GM12865 (cell line): ENCODE results near the gene GNAL.

Experiments used
- DNase-seq: peaks from one replicate; pipeline ENCODE4 v3.0.0; 2010; ENCODE audit warnings: low read depth
- H3K4me3 ChIP-seq: 2 replicates; pipeline ENCODE4 v1.5.1; 2011; ENCODE audit warnings: mild to moderate bottlenecking, low read depth, low read length, control low read depth
- TF ChIP-seq, protein P1 (sequence below): IDR thresholded peaks from 2 replicates; pipeline ENCODE4 v1.5.1; 2011; ENCODE audit warnings: low read length, control low read depth, low read depth, inconsistent platforms; ENCODE audit not compliant: insufficient read depth; ENCODE audit errors: missing control alignments

Gene GNAL

DNA sequence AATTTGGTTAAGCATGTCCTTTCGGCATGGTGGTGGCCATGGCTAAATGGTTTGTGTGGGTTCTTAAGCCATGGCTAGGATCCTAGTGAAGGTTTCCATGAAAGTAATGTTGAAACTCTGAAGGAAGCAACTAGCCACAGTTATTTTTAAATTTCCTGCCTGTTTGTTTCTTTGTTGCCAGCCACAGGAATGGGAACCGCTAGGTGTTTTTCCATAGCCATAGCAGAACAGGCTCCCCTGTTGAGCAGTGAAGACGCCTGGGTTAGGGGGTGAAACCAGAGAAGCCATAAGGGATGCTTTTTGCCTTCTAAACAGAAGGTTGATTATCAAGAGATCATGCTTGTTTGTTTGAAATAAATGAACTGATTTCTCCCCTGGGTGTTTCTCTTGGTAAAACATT, 102.1 kb downstream of the GNAL start:
- no peak overlapping the region for H3K4me3 ChIP-seq
- no peak for DNase-seq
- TF ChIP-seq, protein P1, sequence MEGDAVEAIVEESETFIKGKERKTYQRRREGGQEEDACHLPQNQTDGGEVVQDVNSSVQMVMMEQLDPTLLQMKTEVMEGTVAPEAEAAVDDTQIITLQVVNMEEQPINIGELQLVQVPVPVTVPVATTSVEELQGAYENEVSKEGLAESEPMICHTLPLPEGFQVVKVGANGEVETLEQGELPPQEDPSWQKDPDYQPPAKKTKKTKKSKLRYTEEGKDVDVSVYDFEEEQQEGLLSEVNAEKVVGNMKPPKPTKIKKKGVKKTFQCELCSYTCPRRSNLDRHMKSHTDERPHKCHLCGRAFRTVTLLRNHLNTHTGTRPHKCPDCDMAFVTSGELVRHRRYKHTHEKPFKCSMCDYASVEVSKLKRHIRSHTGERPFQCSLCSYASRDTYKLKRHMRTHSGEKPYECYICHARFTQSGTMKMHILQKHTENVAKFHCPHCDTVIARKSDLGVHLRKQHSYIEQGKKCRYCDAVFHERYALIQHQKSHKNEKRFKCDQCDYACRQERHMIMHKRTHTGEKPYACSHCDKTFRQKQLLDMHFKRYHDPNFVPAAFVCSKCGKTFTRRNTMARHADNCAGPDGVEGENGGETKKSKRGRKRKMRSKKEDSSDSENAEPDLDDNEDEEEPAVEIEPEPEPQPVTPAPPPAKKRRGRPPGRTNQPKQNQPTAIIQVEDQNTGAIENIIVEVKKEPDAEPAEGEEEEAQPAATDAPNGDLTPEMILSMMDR = no peak

DNA sequence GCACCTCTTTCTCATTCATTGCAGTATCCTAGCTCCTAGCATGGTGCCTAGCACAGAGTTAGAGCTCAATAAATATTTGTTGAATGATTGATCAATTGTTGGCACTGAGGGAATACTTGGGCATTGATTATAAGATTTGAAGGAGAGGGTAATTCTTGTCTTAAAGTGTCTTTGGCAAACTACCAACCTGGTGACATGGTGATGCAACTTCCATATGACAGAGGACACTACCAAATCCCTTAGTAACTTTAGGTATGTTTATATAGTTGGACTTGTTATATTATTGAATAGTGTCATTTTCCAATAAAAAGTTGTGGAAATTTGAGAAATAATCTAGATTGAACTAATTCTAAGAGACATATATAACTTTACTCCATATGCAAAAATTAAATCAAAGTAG, 103.6 kb downstream of the GNAL start:
- H3K4me3 ChIP-seq = no peak overlapping the region
- DNase-seq = no peak
- TF ChIP-seq, protein P1 = no peak

DNA sequence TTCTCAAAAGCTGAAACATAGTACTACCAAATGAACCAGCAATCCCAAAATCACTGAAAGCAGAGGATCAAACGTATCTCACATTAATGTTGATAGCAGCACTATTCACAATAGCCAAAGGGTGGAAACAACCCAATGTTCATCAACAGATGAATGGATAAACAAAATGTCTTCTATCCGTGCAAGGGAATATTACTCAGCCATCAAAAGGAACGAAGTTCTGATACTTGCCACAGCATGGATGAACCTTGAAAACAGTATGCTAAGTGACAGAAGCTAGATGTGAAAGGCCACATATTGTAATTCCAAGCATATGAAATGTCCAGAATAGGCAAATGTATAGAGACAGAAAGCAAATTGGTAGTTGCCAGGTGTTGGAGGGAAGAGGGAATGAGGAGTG, 105.1 kb downstream of the GNAL start:
- no peak for DNase-seq
- no peak overlapping the region for H3K4me3 ChIP-seq
- TF ChIP-seq, protein P1 = no peak

DNA sequence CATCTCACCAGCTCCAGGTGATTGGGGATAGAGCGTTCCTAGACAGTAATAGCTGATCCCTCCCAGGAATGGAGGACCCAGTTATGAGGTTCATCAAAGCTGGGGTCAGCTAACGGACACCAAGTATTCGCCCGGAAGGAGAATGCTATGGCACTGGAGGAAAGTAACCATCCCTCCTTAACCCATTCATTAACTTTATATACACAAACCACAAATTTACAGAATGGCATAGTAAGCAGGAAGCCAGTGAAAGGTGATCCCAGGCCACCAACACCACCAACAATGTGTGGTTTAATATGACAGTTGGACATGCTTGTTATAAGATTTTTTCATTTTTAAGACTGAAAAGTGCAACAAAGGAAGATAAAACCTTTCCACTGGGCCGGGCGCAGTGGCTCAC, 106.9 kb downstream of the GNAL start:
- no peak overlapping the region for H3K4me3 ChIP-seq
- DNase-seq = no peak
- TF ChIP-seq, protein P1 = no peak

DNA sequence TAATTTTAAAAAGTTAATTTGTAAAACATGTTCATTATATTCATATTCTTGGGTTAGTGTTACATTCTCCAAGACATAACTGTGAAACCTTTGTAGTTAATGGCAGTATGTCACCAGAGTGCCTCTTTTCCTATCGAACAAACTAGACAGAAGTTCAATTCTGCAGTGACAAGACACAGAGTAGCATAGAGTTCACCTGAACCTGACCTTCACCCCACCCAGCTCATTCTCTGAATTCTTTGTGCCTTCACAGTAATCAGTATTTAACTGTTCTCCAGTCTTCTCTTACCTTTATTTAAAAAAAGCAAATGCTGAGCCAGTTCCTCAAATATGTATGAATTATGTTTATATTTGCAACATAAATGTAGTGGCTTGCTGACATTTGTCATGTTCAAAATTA, 109.2 kb downstream of the GNAL start:
- TF ChIP-seq, protein P1 = no peak
- no peak for DNase-seq
- H3K4me3 ChIP-seq = no peak overlapping the region

DNA sequence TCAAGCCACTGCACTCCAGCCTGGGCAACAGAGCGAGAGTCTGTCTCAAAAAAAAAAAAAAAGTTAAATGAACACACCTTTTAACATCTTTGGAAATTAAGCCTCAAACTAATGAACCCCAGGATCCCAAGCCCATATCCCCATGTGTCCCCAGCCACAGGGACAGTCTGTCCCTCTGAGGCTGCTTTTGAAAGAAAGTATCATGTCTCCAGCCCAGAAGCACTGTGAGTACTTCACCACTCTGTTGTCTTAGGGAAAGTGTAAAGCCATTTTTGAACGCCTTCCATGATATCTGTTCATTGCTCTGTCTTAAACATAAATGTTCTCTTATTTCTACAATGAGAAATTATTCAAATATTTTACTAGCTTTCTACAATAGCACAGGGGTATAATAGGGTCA, 110.0 kb downstream of the GNAL start:
- no peak overlapping the region for H3K4me3 ChIP-seq
- TF ChIP-seq, protein P1 = no peak
- DNase-seq = no peak

DNA sequence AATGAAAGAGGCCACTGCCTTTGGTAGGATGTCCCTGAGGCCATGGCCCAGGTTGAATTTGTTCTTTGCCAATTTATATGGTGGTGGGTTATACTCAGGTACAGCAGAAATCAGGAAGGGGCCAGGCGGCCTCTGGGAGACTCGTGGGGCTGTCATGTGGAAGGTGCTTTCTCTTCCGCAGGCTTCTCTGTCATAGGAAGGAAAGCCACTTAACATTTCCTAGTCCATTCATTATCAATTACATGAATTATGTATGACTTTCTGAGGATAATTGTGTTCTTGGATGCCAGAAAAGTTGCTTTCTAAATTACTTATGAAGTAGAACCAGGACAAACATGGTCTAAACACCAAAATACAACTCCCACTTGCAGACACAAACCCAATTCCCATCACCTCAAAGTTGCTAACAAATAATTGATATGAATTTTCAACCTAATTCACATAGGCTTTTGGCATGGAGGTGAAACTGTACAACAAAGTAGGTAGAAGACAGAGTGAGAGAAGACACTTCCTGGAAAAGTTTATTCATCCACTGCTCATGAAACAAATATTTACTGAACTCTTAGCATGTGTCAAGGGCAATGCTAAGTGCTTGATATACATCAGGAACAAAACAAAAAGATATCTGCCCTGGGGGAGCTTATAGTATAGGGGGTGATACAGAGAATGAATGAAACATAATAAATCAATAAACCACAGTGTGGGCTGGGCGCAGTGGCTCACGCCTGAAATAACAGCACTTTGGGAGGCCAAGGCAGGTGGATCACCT, 111.7 kb downstream of the GNAL start:
- TF ChIP-seq, protein P1 = no peak
- DNase-seq = no peak
- H3K4me3 ChIP-seq = no peak overlapping the region
